ENCODE results near the gene RHOV.

The RHOV gene

DNA sequence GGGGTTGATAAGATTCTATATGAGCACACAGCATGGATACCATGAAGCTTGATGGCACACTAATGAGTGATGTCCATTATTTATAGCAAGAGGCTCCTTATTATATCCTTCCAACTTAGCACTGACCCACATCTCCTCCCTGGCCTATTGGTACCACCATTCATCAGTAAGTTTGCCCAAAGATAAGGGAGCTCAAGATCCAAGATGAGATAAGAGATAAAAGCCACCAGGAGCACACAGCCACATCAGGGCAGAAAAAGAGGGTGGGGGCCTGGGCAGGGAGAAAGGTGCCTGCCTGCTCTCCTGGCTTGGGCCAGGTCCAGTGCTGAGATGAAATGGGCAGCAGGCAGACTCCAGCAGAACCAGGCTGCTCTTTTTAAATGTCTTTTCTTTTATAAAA, 41.1 kb downstream of the RHOV start:
- no peak for TF ChIP-seq CTCF (IDR thresholded peaks at IDR 0.05; ENCODE audit: control extremely low read depth, extremely low read depth, low read depth, missing control alignments)
- POLR2A ChIA-PET, result interaction anchor here (0.6 kb wide), 1 partner anchor 12 kb away, joined by 4 read pairs; no protein-coding TSS in a partner anchor
- CTCF ChIA-PET, result interaction anchor here (1.2 to 2.0 kb wide), 2 partner anchors 25 to 61 kb away, joined by 4 to 11 read pairs; partner anchors contain the start of gene VPS18
- no peak for DNase-seq (ENCODE audit: extremely low spot score)

- ChIA-PET POLR2A (no interaction called here), CTCF (interaction anchor here (1.2 to 2.0 kb wide), 2 partner anchors 26 to 62 kb away, joined by 4 to 11 read pairs; partner anchors contain the start of gene VPS18)
- DNase-seq (ENCODE audit: extremely low spot score), result no peak
- no peak for TF ChIP-seq CTCF (IDR thresholded peaks at IDR 0.05; ENCODE audit: control extremely low read depth, extremely low read depth, low read depth, missing control alignments)
Measured at GRCh38 chr15:40831861-40832260, 42.2 kb downstream of the RHOV start.

DNA sequence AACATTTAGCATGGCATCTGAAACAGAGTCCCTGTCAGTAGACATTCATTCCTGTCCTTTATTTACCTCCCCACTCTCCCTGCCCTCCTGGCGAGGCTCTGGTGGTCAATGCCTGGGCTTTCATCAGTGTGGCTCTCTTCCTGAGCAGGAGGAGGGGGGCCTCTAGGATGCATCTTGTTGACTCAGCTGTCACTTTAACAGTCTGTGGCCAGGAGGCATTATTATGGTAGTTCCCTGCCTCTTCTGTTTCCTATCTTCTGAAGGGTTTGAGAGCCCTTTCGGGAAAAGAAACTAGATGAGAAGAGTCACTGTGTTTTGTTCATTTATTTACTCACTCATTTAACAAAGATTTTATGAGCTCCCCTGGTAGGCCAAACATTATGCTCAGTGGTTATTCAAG, 43.1 kb downstream of the RHOV start:
- POLR2A ChIA-PET, result interaction anchor here (0.6 kb wide), 1 partner anchor 12 kb away, joined by 3 read pairs; no protein-coding TSS in a partner anchor
- CTCF ChIA-PET, result interaction anchor here (0.6 kb wide), 1 partner anchor 15 kb away, joined by 3 read pairs; no protein-coding TSS in a partner anchor
- TF ChIP-seq CTCF (IDR thresholded peaks at IDR 0.05; ENCODE audit: control extremely low read depth, extremely low read depth, low read depth, missing control alignments), result no peak
- no peak for DNase-seq (ENCODE audit: extremely low spot score)

GRCh38 chr15:40829115-40829514, 44.9 kb downstream of the RHOV start:
- POLR2A ChIA-PET, result no interaction called here
- TF ChIP-seq CTCF (IDR thresholded peaks at IDR 0.05; ENCODE audit: control extremely low read depth, extremely low read depth, low read depth, missing control alignments), result no peak
- CTCF ChIA-PET, result interaction anchor here (1.3 to 2.3 kb wide), 3 partner anchors 10 to 66 kb away, joined by 3 to 8 read pairs (median 5); partner anchors contain the start of gene VPS18
- DNase-seq (ENCODE audit: extremely low spot score), result no peak

GRCh38 chr15:40828447-40829036, 45.5 kb downstream of the RHOV start, which contains the start of gene PPP1R14D:
PPP1R14D (minus strand) TSS chr15:40828708; CDS start chr15:40828641, 67 bp downstream.
- no peak for TF ChIP-seq CTCF (IDR thresholded peaks at IDR 0.05; ENCODE audit: control extremely low read depth, extremely low read depth, low read depth, missing control alignments)
- ChIA-PET CTCF (interaction anchor here (0.7 to 2.3 kb wide), 7 partner anchors 9 to 66 kb away, joined by 3 to 8 read pairs (median 4); partner anchors contain the start of genes SPINT1 and VPS18), POLR2A (interaction anchor here (0.6 kb wide), 1 partner anchor 26 kb away, joined by 8 read pairs; no protein-coding TSS in a partner anchor)
- no peak for DNase-seq (ENCODE audit: extremely low spot score)

DNA sequence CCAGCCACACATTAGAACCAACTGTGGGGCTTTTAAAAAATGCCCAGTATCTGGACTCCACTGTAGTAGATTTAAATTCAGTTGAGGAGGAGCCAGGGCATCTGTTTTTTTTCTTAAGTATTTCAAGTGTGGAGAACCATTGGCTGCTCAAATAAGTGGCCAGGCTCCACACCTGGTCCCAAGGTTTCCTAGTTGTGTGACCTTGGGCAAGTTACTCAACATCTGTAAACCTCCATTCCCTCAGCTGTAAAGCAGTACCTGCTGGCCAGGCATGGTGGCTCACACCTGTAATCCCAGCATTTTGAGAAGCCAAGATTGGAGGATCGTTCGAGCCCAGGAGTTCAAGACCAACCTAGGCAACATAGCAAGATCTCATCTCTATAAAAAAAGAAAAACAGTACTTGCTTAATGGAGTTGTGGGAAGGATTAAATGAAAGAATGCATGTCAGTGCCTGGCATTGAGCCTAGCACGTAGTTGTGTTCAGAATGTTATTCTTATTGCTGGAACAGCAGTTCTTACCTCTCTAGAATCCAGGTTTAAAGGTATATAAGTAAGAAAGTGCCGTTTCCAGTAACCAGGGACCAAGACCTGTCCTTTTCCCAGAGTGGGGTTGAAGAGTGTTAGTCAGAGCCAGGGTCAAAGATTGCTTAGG, 47.5 kb downstream of the RHOV start:
- DNase-seq (ENCODE audit: extremely low spot score), result no peak
- TF ChIP-seq CTCF (IDR thresholded peaks at IDR 0.05; ENCODE audit: control extremely low read depth, extremely low read depth, low read depth, missing control alignments), result no peak
- ChIA-PET POLR2A (no interaction called here), CTCF (interaction anchor here (1.5 kb wide), 1 partner anchor 43 kb away, joined by 4 read pairs; no protein-coding TSS in a partner anchor)

All from GM10248 (cell line).